ENCODE measurements around the gene MUSK. TPM values are rescaled to one million over a fixed set of nuclear protein-coding genes. Genes with fewer than 3 reads are reported as not detected.

Gene MUSK
- total and polyA plus RNA-seq, 2 donors (not counting 3 experiments of a cell fraction or from before 2014, with no cell fraction given), result 0.08 TPM; not detected in 1

DNA sequence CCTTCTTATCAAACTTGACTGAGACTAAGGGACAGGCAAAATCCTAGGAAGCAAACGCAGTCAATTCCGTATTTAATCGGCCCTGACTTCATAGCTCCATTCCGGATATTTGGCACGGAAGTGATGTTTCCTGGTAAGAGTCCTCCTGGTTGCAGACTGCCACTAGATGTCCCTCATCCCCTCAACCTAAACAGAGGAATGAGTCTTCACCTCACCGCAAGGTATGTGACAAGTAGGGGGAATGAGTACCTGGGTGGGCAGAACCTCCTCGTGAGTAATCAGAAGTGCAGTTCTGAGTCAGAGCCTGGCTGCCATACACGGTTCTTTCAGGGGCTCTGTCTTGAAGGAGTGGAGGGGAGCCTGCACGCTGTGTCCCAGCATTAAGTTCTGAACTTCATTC is 173.6 kb downstream of the MUSK start:
- no peak for FAIRE-seq

DNA sequence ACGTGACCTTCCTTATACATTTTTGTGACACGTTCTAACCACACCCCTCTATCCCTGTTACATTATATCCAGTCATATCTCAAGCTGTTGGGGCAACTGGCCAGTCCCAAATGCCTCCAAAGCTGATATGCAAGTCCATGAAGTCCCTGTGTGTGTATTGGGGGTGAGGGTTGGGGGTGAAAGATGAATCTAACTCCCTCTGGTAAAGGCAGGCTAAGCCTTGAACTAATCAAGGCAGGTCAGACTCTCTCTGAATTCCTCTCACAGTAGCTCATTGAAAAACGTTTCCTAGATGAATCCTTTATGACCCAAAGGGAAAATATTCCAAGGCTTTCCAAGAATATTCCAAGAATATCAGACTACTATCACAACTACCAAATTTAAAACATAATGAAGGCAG is 174.4 kb downstream of the MUSK start:
- H3K27me3 ChIP-seq (ENCODE audit: control insufficient read depth in 2 of 2, insufficient read depth in 2 of 2, low read length in 2 of 2), result no peaks in the 10 kb centered on the region
- BruUV-seq (replicated peaks), result no TSS peak
- dilution Hi-C loops (cut with MboI; ENCODE audit: extremely low pct_ligation_motif_present, low sequenced_read_pairs), result no loop called here

More for the DNA sequence above, 173.6 kb downstream of the MUSK start:
- no peak overlapping the region for H3K4me3 ChIP-seq (replicated peaks in 1 of 3; ENCODE audit: insufficient read depth in 1 of 3, low read depth in 1 of 3, low read length in 3 of 3)
- no peaks in the 10 kb centered on the region for H3K27me3 ChIP-seq (ENCODE audit: control insufficient read depth in 2 of 2, insufficient read depth in 2 of 2, low read length in 2 of 2)
- BruUV-seq (replicated peaks), result no TSS peak
- CTCF ChIA-PET, result interaction anchor here (1.8 kb wide), 1 partner anchor 204 kb away, joined by 5 read pairs; no protein-coding TSS in a partner anchor
- no peaks in the 10 kb centered on the region for H3K4me1 ChIP-seq (ENCODE audit: control insufficient read depth, extremely low read depth, insufficient read depth, low read length)
- dilution Hi-C loops (cut with MboI; ENCODE audit: extremely low pct_ligation_motif_present, low sequenced_read_pairs) (no loop called here), intact Hi-C loops (cut with micrococcal nuclease) (no loop called here)
- POLR2A ChIA-PET, result no interaction called here
- no peak overlapping the region for H3K9ac ChIP-seq (replicated peaks; ENCODE audit: extremely low read depth, insufficient read depth, low read length)
- H3K9me1 ChIP-seq (replicated peaks; ENCODE audit: control insufficient read depth, extremely low read depth, insufficient read depth, low read length), result no peaks in the 10 kb centered on the region
- H2AFZ ChIP-seq (ENCODE audit: low read depth, low read length), result no peak overlapping the region
- no peak overlapping the region for H3K4me2 ChIP-seq (ENCODE audit: insufficient read depth, low read length)
- no peaks in the 10 kb centered on the region for H3K79me2 ChIP-seq (ENCODE audit: control insufficient read depth, insufficient read depth, low read length)
- TF ChIP-seq, protein P1, sequence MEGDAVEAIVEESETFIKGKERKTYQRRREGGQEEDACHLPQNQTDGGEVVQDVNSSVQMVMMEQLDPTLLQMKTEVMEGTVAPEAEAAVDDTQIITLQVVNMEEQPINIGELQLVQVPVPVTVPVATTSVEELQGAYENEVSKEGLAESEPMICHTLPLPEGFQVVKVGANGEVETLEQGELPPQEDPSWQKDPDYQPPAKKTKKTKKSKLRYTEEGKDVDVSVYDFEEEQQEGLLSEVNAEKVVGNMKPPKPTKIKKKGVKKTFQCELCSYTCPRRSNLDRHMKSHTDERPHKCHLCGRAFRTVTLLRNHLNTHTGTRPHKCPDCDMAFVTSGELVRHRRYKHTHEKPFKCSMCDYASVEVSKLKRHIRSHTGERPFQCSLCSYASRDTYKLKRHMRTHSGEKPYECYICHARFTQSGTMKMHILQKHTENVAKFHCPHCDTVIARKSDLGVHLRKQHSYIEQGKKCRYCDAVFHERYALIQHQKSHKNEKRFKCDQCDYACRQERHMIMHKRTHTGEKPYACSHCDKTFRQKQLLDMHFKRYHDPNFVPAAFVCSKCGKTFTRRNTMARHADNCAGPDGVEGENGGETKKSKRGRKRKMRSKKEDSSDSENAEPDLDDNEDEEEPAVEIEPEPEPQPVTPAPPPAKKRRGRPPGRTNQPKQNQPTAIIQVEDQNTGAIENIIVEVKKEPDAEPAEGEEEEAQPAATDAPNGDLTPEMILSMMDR (IDR thresholded peaks at IDR 0.05; ENCODE audit: extremely low read depth in 1 of 2, insufficient read depth in 1 of 2, low read depth in 1 of 2, low read length in 2 of 2), result no peak
- TF ChIP-seq, protein P2, sequence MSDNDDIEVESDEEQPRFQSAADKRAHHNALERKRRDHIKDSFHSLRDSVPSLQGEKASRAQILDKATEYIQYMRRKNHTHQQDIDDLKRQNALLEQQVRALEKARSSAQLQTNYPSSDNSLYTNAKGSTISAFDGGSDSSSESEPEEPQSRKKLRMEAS (IDR thresholded peaks at IDR 0.05; ENCODE audit: insufficient read depth, insufficient read length), result no peak
- no peak for TF ChIP-seq GATA2 (IDR thresholded peaks at IDR 0.05; ENCODE audit: insufficient read depth, insufficient read length, low read depth, low read length)
- TF ChIP-seq POLR2A (IDR thresholded peaks at IDR 0.05; ENCODE audit: low read depth, low read length), result no peak
- no peaks in the 10 kb centered on the region for H4K20me1 ChIP-seq (replicated peaks; ENCODE audit: control insufficient read depth, extremely low read depth, insufficient read depth, low read length)
- H3K27ac ChIP-seq (ENCODE audit: insufficient read depth, low read depth, low read length), result no peak overlapping the region
- no peaks in the 10 kb centered on the region for H3K36me3 ChIP-seq (ENCODE audit: control insufficient read depth in 2 of 2, extremely low read depth in 1 of 2, insufficient read depth in 2 of 2, low read length in 2 of 2)
- H3K9me3 ChIP-seq (replicated peaks; ENCODE audit: control insufficient read depth, insufficient read depth, low read length), result no peaks in the 10 kb centered on the region
- DNase-seq (ENCODE audit: low read depth, low spot score), result no peak

More for the DNA sequence above, 174.4 kb downstream of the MUSK start:
- no peak overlapping the region for H3K4me2 ChIP-seq (ENCODE audit: insufficient read depth, low read length)
- TF ChIP-seq POLR2AphosphoS5 (IDR thresholded peaks at IDR 0.05; ENCODE audit: insufficient read depth, low read depth, low read length) (no peak), MYC (IDR thresholded peaks at IDR 0.05; ENCODE audit: low read depth, low read length) (no peak), FOS (IDR thresholded peaks at IDR 0.05; ENCODE audit: borderline replicate concordance, insufficient read depth, low read length) (no peak)
- TF ChIP-seq, protein P2 (IDR thresholded peaks at IDR 0.05; ENCODE audit: insufficient read depth, insufficient read length), result no peak
- no peaks in the 10 kb centered on the region for H3K79me2 ChIP-seq (ENCODE audit: control insufficient read depth, insufficient read depth, low read length)
- H3K9me1 ChIP-seq (replicated peaks; ENCODE audit: control insufficient read depth, extremely low read depth, insufficient read depth, low read length), result no peaks in the 10 kb centered on the region
- H3K4me3 ChIP-seq (replicated peaks in 1 of 3; ENCODE audit: insufficient read depth in 1 of 3, low read depth in 1 of 3, low read length in 3 of 3), result no peak overlapping the region
- no peak overlapping the region for H2AFZ ChIP-seq (ENCODE audit: low read depth, low read length)
- ChIA-PET CTCF (interaction anchor here (1.8 kb wide), 1 partner anchor 205 kb away, joined by 5 read pairs; no protein-coding TSS in a partner anchor), POLR2A (no interaction called here)
- FAIRE-seq (no peak), DNase-seq (ENCODE audit: low read depth, low spot score) (no peak)
- intact Hi-C loops (cut with micrococcal nuclease), result no loop called here
- no peaks in the 10 kb centered on the region for H3K4me1 ChIP-seq (ENCODE audit: control insufficient read depth, extremely low read depth, insufficient read depth, low read length)
- H3K9me3 ChIP-seq (replicated peaks; ENCODE audit: control insufficient read depth, insufficient read depth, low read length), result no peaks in the 10 kb centered on the region
- H4K20me1 ChIP-seq (replicated peaks; ENCODE audit: control insufficient read depth, extremely low read depth, insufficient read depth, low read length), result no peaks in the 10 kb centered on the region
- H3K9ac ChIP-seq (replicated peaks; ENCODE audit: extremely low read depth, insufficient read depth, low read length), result no peak overlapping the region
- H3K36me3 ChIP-seq (ENCODE audit: control insufficient read depth in 2 of 2, extremely low read depth in 1 of 2, insufficient read depth in 2 of 2, low read length in 2 of 2), result no peaks in the 10 kb centered on the region
- no peak overlapping the region for H3K27ac ChIP-seq (ENCODE audit: insufficient read depth, low read depth, low read length)

Data from endothelial cell of umbilical vein (primary cell).